Ovary (tissue), 9 donors: Measurements from ENCODE around the gene CFAP68. TPM values are rescaled to one million over a fixed set of nuclear protein-coding genes. Genes with fewer than 3 reads are reported as not detected.

Source experiments
- DNase-seq, 5 donors: peaks; one replicate each; pipeline ENCODE4 v3.0.0-alpha.2; 2019 to 2020
- H3K27ac ChIP-seq, 2 donors: fragments of 200-600 bp; one replicate each; pipeline versions ENCODE4 v1.5.1 to v1.8.0; 2019 to 2022
- H3K27me3 ChIP-seq: fragments of 200-600 bp; one replicate; pipeline ENCODE4 v1.8.0; 2022
- H3K36me3 ChIP-seq: fragments of 200-600 bp; sonication (generic); one replicate; pipeline ENCODE4 v1.5.1; 2019
- H3K4me1 ChIP-seq: one replicate; pipeline ENCODE4 v1.8.1; 2013; ENCODE audit warnings: mild to moderate bottlenecking, moderate library complexity; ENCODE audit not compliant: insufficient read depth
- H3K4me3 ChIP-seq: fragments of 200-600 bp; sonication (generic); one replicate; pipeline ENCODE4 v1.5.1; 2017
- H3K9me3 ChIP-seq, 2 donors: fragments of 200-600 bp in 1 of 2; sonication (generic) in 1 of 2; one replicate each; pipeline versions ENCODE4 v1.5.1 to v1.8.1; 2013 to 2019; ENCODE audit warnings: mild to moderate bottlenecking in 1 of 2, moderate library complexity in 1 of 2
- CTCF ChIP-seq, 3 donors: fragments of 450-650 bp in 2 of 3; fragments of 200-600 bp in 1 of 3; IDR thresholded peaks; one replicate each; pipeline versions ENCODE4 v1.5.1 to v1.8.0; 2016 to 2022; ENCODE audit warnings: antibody characterized with exemption in 3 of 3, mild to moderate bottlenecking in 1 of 3
- EP300 ChIP-seq: sonication (generic); formaldehyde crosslinking; IDR thresholded peaks from one replicate; pipeline ENCODE4 v1.6.1; 2017; ENCODE audit warnings: antibody characterized with exemption
- POLR2A ChIP-seq: fragments of 450-650 bp; IDR thresholded peaks from one replicate; pipeline ENCODE4 v1.6.1; 2017; ENCODE audit warnings: antibody characterized with exemption, mild to moderate bottlenecking, moderate library complexity
- WGBS, 3 donors: extraction: QIAGEN DNeasy Blood & Tissue Kit in 1 of 3; methylation state at CpG; one replicate each; pipeline versions ENCODE4 v1.1.5 to v1.1.7; 2013 to 2017; 5-methylcytosine and 5-hydroxymethylcytosine counted together
- intact Hi-C, 4 donors: fragments of 100-400 bp; cut with DNase I; formaldehyde crosslinking; loops; one replicate each; pipeline versions ENCODE4 v1.11.0 to v1.15.1; 2022 to 2023
- polyA plus RNA-seq, 2 donors: library from polyadenylated mRNA; stranded (reverse); fragments of 200-250 nt in 1 of 2; fragments of 350-450 nt in 1 of 2; fragmentation: Illumina TruSeq in 1 of 2; extraction: RNeasy Lipid Tissue Mini Kit (QIAGEN cat#74804) in 1 of 2; gene quantifications; one replicate each; pipeline ENCODE4 v1.2.3, GENCODE V29; 2013 to 2014
- total RNA-seq, 7 donors: library from RNA; depleted of rRNA in 2 of 7; stranded (reverse); fragments of >200 nt in 2 of 7; fragmentation: NEBNext Ultra II Directional in 3 of 7; extraction: Animal tissue kit (Norgen Biotek cat#: 25700) in 3 of 7; gene quantifications; one replicate each; pipeline versions ENCODE4 v1.1.0 to v1.2.4, GENCODE V29; 2016 to 2023
- donor health status: DM: no; HTN: no; CAD: no; lungs with moderate emphysema.
- donor health status: DM: no; HTN: no; CAD: no.
- donor health status: Bipolar disorder and iron deficiency.
- donor health status: DM: yes; HTN: yes; CAD: no.
- donor health status: DM: no; HTN: no; CAD: no.
- donor health status: DM: yes; HTN: yes; CAD: no.

The CFAP68 gene
- total and polyA plus RNA-seq, 9 donors = 11.6 to 70.1 (median 28.3) TPM

GRCh38 chr11:111860257-111860656 lies 19.1 kb upstream of the CFAP68 start:
- no peaks in the 10 kb centered on the region for H3K36me3 ChIP-seq
- WGBS, 3 donors = 92 to 97% (median 95%) methylated on average over 3 of the region's 3 CpGs

GRCh38 chr11:111870113-111870512 lies 9.2 kb upstream of the CFAP68 start:
- no peaks in the 10 kb centered on the region for H3K9me3 ChIP-seq
- no peak overlapping the region for H3K4me3 ChIP-seq
- DNase-seq = no peak
- H3K36me3 ChIP-seq = no peaks in the 10 kb centered on the region
- whole genome bisulfite sequencing, 3 donors = 89 to 97% (median 89%) methylated on average over 1 of the region's 1 CpG
- H3K4me1 ChIP-seq = peaks cover 3% of the 10 kb centered on the region
- TF ChIP-seq CTCF (IDR thresholded peaks at IDR 0.05) (no peak), POLR2A (no peak), EP300 (no peak)
- H3K27ac ChIP-seq = no peak overlapping the region
- no peaks in the 10 kb centered on the region for H3K27me3 ChIP-seq
- intact Hi-C loops = loop anchor here in 3 of 4 donors (5.0 to 10.0 kb wide), 3 partner anchors 107 to 215 kb away; partner anchors contain the start of genes SDHD (in 1 of the 3) and TIMM8B (in 1 of the 3)

More at GRCh38 chr11:111860257-111860656, 19.1 kb upstream of the CFAP68 start:
- no peaks in the 10 kb centered on the region for H3K9me3 ChIP-seq
- TF ChIP-seq CTCF (IDR thresholded peaks at IDR 0.05) = no peak
- no peak for TF ChIP-seq POLR2A
- no peak for TF ChIP-seq EP300
- no peaks in the 10 kb centered on the region for H3K27me3 ChIP-seq
- intact Hi-C loops = no loop called here
- H3K4me1 ChIP-seq = no peaks in the 10 kb centered on the region
- no peak overlapping the region for H3K4me3 ChIP-seq
- no peak for DNase-seq
- no peak overlapping the region for H3K27ac ChIP-seq

GRCh38 chr11:111870522-111870885 lies 8.8 kb upstream of the CFAP68 start:
- Histone ChIP-seq H3K36me3 (no peaks in the 10 kb centered on the region), H3K4me3 (peak overlapping the region; percentile 94), H3K4me1 (peaks cover 3% of the 10 kb centered on the region), H3K27ac (peak overlapping the region in 1 of 2 donors; percentile 85), H3K9me3 (no peaks in the 10 kb centered on the region), H3K27me3 (no peaks in the 10 kb centered on the region)
- DNase-seq = no peak
- no peak for TF ChIP-seq CTCF (IDR thresholded peaks at IDR 0.05)
- no peak for TF ChIP-seq POLR2A
- TF ChIP-seq EP300 = no peak
- intact Hi-C loops = loop anchor here in 3 of 4 donors (5.0 to 10.0 kb wide), 3 partner anchors 107 to 214 kb away; partner anchors contain the start of genes SDHD (in 1 of the 3) and TIMM8B (in 1 of the 3)

GRCh38 chr11:111870886-111871692 lies 8.3 kb upstream of the CFAP68 start, which contains the start of gene ALG9:
ALG9 (minus strand) TSS chr11:111871581; CDS start chr11:111871482, 99 bp downstream.
- H3K4me3 ChIP-seq = peak within 1 kb of the TSS; percentile 94
- no peaks in the 10 kb centered on the region for H3K9me3 ChIP-seq
- H3K27ac ChIP-seq = peak within 1 kb of the TSS; percentile 47 to 85
- no peaks in the 10 kb centered on the region for H3K27me3 ChIP-seq
- intact Hi-C loops = loop anchor here in 3 of 4 donors (5.0 to 10.0 kb wide), 3 partner anchors 106 to 214 kb away; partner anchors contain the start of genes SDHD (in 1 of the 3) and TIMM8B (in 1 of the 3)
- peaks cover 3% of the 10 kb centered on the region for H3K4me1 ChIP-seq
- TF ChIP-seq POLR2A = no peak
- no peak for TF ChIP-seq CTCF (IDR thresholded peaks at IDR 0.05)
- no peak for TF ChIP-seq EP300
- no peaks in the 10 kb centered on the region for H3K36me3 ChIP-seq
- 0 to 1% (median 0%) methylated on average over 26 to 51 of the region's 51 CpGs for WGBS, 3 donors
- peak; percentile 86 to 93 (median 89) for DNase-seq
